SW 1271 (cell line): ENCODE results near the gene DCUN1D5.
"Not testable (repeated sequence)": the region's sequence is repeated elsewhere in the genome, so short reads cannot be mapped to it uniquely, and the experiment has no call there.

Experiments
- DNase-seq, 2 experiments: peaks; one replicate each; lab custom pipeline; 2025; lab: John Stamatoyannopoulos, UW

Gene DCUN1D5

DNA sequence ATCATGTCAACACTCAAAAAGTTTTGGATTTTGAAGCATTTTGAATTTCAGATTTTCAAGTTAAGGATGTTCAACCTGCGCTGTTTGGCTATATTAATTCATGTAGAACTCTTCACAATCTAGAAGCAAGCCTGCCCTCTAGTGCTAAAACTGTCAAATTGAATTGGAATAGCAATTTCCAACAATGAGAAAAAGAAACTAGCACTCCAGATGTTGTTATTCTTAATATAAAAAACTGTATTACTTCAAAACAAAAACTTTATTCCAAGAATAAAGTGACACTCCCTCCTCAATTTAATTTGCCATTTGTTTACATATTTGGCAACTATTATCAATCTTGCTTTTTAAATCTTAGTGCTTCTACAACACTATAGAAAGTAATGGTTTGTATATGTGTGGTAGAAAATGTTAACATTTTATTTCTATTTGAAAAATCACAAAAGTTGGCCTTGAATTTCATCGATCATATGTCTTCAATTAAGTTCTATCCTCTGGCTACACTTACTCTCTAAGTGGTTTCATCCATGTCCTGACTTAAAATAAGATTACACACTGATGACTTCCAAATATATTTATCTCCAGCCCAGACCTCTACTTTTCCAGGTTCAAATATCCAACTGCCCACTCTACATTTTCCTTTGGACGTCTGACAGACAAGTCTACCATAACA is 36.6 kb downstream of the DCUN1D5 start:
- DNase-seq, result peak in 1 of 2 experiments; percentile 76

- no peak for DNase-seq
These were observed 38.0 kb downstream of the DCUN1D5 start for GRCh38 chr11:103053997-103054396.

- no peak for DNase-seq
These were observed 40.0 kb downstream of the DCUN1D5 start for GRCh38 chr11:103051981-103052380.

- DNase-seq, result no peak
These were observed 40.7 kb downstream of the DCUN1D5 start for GRCh38 chr11:103051151-103051801.

GRCh38 chr11:103050351-103050750 is 41.6 kb downstream of the DCUN1D5 start:
- no peak for DNase-seq

DNA sequence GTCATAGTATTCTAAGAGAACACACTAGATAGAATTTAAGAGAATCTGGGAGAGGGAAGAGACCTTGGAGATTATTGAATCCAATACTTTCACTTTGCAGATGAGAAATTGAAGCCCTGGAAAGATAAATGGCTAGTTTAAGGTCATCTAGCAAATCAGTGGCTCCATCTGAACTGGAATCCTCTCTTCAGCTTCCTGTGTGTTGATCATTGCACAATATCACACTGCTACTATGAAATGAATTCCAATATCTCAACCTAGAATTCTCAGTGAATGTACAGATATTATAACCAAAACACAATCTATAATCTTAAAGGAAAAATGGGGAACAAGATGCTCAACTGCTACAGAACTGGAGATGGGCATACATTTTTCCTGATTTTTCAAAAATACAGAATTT is 44.1 kb downstream of the DCUN1D5 start:
- DNase-seq, result no peak

- DNase-seq, result no peak
These were observed 47.9 kb downstream of the DCUN1D5 start for GRCh38 chr11:103043826-103044678.

DNA sequence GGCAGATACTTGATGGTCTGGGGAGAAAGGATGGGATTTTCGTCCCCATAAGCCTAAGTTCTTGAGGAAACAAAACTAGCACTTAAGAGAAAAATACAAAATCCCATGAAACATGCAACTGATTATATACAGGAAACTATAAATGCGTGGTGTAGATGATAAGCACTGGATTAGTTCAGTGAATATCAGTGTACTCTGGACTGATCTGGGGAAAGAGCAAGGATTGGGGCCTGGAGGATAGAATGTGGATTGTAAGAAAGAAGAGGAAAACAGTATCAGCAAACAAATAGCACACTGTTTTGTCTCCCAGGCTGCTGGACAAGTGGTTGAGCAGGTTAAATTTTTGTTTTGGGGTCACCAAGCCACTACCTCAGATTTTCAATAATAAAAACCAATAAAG is 49.8 kb downstream of the DCUN1D5 start:
- no peak for DNase-seq

- DNase-seq, result peak; percentile 90 to 97
These were observed 56.0 kb downstream of the DCUN1D5 start for GRCh38 chr11:103035791-103036434.

GRCh38 chr11:103035216-103035615 is 56.7 kb downstream of the DCUN1D5 start:
- no peak for DNase-seq

DNA sequence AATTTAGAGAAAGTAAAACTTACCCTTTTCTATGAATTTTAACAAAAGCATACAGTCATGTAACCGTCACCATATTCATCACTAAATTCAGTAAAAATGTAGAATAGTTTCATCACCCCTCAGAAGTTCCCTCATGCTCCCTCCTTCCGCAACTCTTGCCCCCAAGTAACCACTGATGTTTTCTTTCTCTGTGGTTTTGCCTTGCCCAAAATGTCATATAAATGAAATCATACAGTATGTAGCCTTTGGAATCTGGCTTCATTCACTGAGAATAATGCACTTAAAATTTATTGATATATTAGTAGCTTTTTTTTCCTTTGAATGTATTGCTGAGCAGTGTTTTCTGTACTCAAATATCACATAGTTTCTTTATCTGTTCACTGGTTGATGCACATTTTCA is 60.1 kb downstream of the DCUN1D5 start:
- no peak for DNase-seq

DNA sequence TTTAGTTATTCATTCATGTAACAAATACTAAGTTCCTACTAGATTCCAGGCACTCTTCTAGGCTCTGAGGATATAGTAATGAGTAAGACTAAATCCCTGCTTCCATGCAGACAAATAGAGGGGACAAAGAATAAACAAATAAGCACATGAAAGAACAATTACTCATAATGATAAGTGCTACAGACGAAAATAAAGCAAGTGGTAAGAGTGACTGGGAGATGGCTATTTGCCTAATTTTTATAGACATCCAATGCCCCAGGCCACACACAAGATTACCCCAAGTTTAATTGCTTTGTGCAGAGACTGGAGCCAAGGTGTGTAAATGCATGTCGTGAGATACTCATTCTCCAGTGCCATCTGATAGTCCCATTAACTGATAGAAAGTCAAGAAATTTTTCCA is 62.6 kb downstream of the DCUN1D5 start:
- no peak for DNase-seq

DNA sequence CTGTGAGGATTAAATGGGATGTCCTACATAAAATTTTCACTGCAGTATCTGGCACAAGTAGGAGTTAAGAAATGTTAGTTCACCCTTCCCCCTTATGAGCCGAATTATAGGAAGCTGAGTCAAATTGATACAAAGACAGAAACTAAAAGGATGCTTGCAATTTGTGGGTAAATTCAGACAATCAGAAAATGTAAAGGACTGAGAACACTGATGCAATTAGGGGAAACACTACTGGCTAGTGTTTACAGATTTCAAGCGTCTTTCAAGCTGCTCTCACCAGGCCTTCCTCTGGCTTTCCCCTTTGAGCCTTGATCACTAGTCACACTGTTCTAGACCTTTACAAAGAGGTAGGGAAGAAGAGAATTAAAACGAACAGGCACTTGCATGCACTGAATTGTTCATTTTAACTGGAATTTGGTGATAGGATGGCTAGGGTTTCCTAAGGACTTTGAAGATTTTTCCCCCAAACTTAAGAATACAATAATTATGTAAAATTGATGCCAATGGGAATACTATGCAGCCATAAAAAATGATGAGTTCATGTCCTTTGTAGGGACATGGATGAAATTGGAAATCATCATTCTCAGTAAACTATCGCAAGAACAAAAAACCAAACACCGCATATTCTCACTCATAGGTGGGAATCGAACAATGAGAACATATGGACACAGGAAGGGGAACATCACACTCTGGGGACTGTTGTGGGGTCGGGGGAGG is 63.5 kb downstream of the DCUN1D5 start:
- not testable (repeated sequence) for DNase-seq

DNA sequence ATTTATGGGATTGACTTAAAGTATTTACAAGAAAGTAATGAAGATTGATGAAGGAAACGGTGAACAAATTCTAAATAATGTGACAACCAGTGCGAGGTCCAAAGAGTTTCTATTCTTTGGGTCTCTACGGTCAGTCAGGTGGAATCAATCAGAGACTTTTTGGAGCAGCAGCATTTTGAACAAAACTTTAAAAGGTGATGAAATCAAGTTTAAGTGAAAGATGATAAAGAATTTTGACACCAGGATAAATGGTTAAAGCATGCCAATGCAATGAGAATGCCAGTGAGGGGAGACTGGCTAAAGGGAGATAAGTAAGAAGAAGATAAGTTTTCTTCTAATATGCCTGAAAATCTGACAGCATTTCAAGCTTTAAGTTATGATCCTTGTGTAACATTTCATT is 67.9 kb downstream of the DCUN1D5 start:
- no peak for DNase-seq

GRCh38 chr11:103016031-103016430 is 75.9 kb downstream of the DCUN1D5 start:
- DNase-seq, result no peak

DNA sequence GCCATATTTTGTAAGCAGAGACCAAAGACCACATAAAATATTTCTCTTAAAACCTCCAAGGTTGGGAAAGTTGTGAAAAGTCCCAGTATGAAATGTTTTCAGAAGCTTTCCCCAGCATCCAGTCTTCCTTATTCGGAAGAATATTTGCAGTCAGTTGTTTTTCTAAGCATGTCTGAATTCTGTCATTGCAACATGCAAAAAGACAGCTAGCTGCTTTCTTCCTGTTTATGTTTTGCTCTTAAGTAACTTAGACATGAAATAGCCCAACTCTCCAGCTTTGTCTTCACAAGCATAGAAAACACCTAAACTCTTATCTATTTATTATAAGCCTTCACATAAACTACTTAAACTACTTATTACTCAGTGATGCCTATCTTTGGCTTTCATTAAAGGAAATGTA is 78.5 kb downstream of the DCUN1D5 start:
- no peak for DNase-seq
